MM.1S (cell line): ENCODE data around the gene ADCK1.

ENCODE experiments used
- DNase-seq: peaks from one replicate; pipeline ENCODE4 v3.0.0-alpha.2; 2015
- H2AFZ ChIP-seq: fragments of 300-600 bp; sonication (generic); 2 replicates; pipeline ENCODE4 v1.6.0; 2016; ENCODE audit warnings: antibody characterized with exemption, low read length
- H3F3A ChIP-seq: fragments of 300-600 bp; sonication (generic); 2 replicates; pipeline ENCODE4 v1.6.1; 2016; ENCODE audit warnings: mild to moderate bottlenecking, antibody characterized with exemption, low read length, moderate library complexity, mixed read lengths; ENCODE audit not compliant: insufficient read depth
- H3K27ac ChIP-seq: fragments of 300-600 bp; sonication (generic); 2 replicates; pipeline ENCODE4 v1.5.1; 2016; ENCODE audit warnings: mild to moderate bottlenecking, low read length
- H3K27me3 ChIP-seq: fragments of 300-600 bp; sonication (generic); replicated peaks from 2 replicates; pipeline ENCODE4 v1.6.0; 2016; ENCODE audit warnings: low read length; ENCODE audit not compliant: insufficient read depth
- H3K36me3 ChIP-seq: fragments of 300-600 bp; sonication (generic); replicated peaks from 2 replicates; pipeline ENCODE4 v1.6.1; 2016; ENCODE audit warnings: mild to moderate bottlenecking, low read length, mixed read lengths; ENCODE audit not compliant: insufficient read depth
- H3K4me1 ChIP-seq: fragments of 300-600 bp; sonication (generic); 2 replicates; pipeline ENCODE4 v1.6.1; 2016; ENCODE audit warnings: low read length, mixed read lengths
- H3K4me2 ChIP-seq: fragments of 300-600 bp; sonication (generic); 2 replicates; pipeline ENCODE4 v1.6.0; 2016; ENCODE audit warnings: low read depth, low read length
- H3K4me3 ChIP-seq: fragments of 300-600 bp; sonication (generic); 2 replicates; pipeline ENCODE4 v1.5.1; 2016; ENCODE audit warnings: low read length, mixed read lengths
- H3K79me2 ChIP-seq: fragments of 300-600 bp; sonication (generic); 2 replicates; pipeline ENCODE4 v1.6.1; 2016; ENCODE audit warnings: mixed run types, low read length, mixed read lengths
- H3K9ac ChIP-seq: fragments of 300-600 bp; sonication (generic); 2 replicates; pipeline ENCODE4 v1.6.1; 2016; ENCODE audit warnings: low read length, mixed read lengths
- H3K9me2 ChIP-seq: fragments of 300-600 bp; sonication (generic); replicated peaks from 2 replicates; pipeline ENCODE4 v1.6.1; 2016; ENCODE audit warnings: mild to moderate bottlenecking, low read length, mixed read lengths; ENCODE audit not compliant: insufficient read depth
- H3K9me3 ChIP-seq: fragments of 300-600 bp; sonication (generic); replicated peaks from 2 replicates; pipeline ENCODE4 v1.6.1; 2016; ENCODE audit warnings: mild to moderate bottlenecking, low read length, mixed read lengths; ENCODE audit not compliant: insufficient read depth
- H4K20me1 ChIP-seq: fragments of 300-600 bp; sonication (generic); 2 replicates; pipeline ENCODE4 v1.6.1; 2016; ENCODE audit warnings: mild to moderate bottlenecking, low read length, moderate library complexity, mixed read lengths; ENCODE audit not compliant: insufficient read depth
- CTCF ChIP-seq: fragments of 300-600 bp; sonication (generic); IDR thresholded peaks from 2 replicates; pipeline ENCODE4 v1.5.1; 2016; ENCODE audit warnings: antibody characterized with exemption, low read length, mixed read lengths
- EZH2 ChIP-seq: fragments of 300-600 bp; sonication (generic); optimal IDR thresholded peaks from 2 replicates; pipeline ENCODE3; 2017; ENCODE audit warnings: low read depth, mild to moderate bottlenecking, antibody characterized with exemption, low read length, mixed read lengths
- EZH2phosphoT487 ChIP-seq: fragments of 300-600 bp; sonication (generic); IDR thresholded peaks from 2 replicates; pipeline ENCODE4 v1.6.1; 2018; ENCODE audit warnings: antibody characterized with exemption, low read length

ADCK1 gene

GRCh38 chr14:77823378-77823777 lies 23.5 kb downstream of the ADCK1 start:
- no peaks in the 10 kb centered on the region for H3K36me3 ChIP-seq
- H3K9ac ChIP-seq, result no peak overlapping the region
- DNase-seq, result no peak
- no peaks in the 10 kb centered on the region for H3K9me3 ChIP-seq
- no peak for TF ChIP-seq EZH2
- TF ChIP-seq CTCF, result no peak
- no peak for TF ChIP-seq EZH2phosphoT487
- no peak overlapping the region for H3K4me3 ChIP-seq
- H4K20me1 ChIP-seq, result no peaks in the 10 kb centered on the region
- H3K27me3 ChIP-seq, result no peaks in the 10 kb centered on the region
- H3K27ac ChIP-seq, result no peak overlapping the region
- H2AFZ ChIP-seq, result no peak overlapping the region
- H3K4me1 ChIP-seq, result no peaks in the 10 kb centered on the region
- H3K79me2 ChIP-seq, result no peaks in the 10 kb centered on the region
- H3K4me2 ChIP-seq, result no peak overlapping the region
- H3K9me2 ChIP-seq, result no peaks in the 10 kb centered on the region
- H3F3A ChIP-seq, result no peaks in the 10 kb centered on the region

- no peak overlapping the region for H2AFZ ChIP-seq
- no peak for DNase-seq
Measured at GRCh38 chr14:77825895-77826519, 26.1 kb downstream of the ADCK1 start.

GRCh38 chr14:77830692-77831091 lies 30.8 kb downstream of the ADCK1 start:
- TF ChIP-seq EZH2 (no peak), CTCF (no peak), EZH2phosphoT487 (no peak)
- Histone ChIP-seq H3F3A (no peaks in the 10 kb centered on the region), H3K27me3 (no peaks in the 10 kb centered on the region), H3K36me3 (no peaks in the 10 kb centered on the region), H3K9me3 (no peaks in the 10 kb centered on the region), H2AFZ (no peak overlapping the region), H3K79me2 (no peaks in the 10 kb centered on the region), H3K9me2 (no peaks in the 10 kb centered on the region), H3K27ac (no peak overlapping the region), H3K9ac (no peak overlapping the region), H3K4me3 (no peak overlapping the region), H3K4me1 (no peaks in the 10 kb centered on the region), H3K4me2 (no peak overlapping the region), H4K20me1 (no peaks in the 10 kb centered on the region)
- DNase-seq, result no peak

More at GRCh38 chr14:77825895-77826519, 26.1 kb downstream of the ADCK1 start:
- H3K27me3 ChIP-seq, result no peaks in the 10 kb centered on the region
- no peaks in the 10 kb centered on the region for H3K4me1 ChIP-seq
- no peak overlapping the region for H3K4me2 ChIP-seq
- H3K9me3 ChIP-seq, result no peaks in the 10 kb centered on the region
- no peaks in the 10 kb centered on the region for H3K9me2 ChIP-seq
- no peaks in the 10 kb centered on the region for H3K36me3 ChIP-seq
- no peak overlapping the region for H3K9ac ChIP-seq
- no peaks in the 10 kb centered on the region for H3K79me2 ChIP-seq
- no peak for TF ChIP-seq EZH2
- no peak for TF ChIP-seq EZH2phosphoT487
- TF ChIP-seq CTCF, result no peak
- H3K4me3 ChIP-seq, result no peak overlapping the region
- no peaks in the 10 kb centered on the region for H3F3A ChIP-seq
- no peaks in the 10 kb centered on the region for H4K20me1 ChIP-seq
- no peak overlapping the region for H3K27ac ChIP-seq
